GM19240 (cell line): ENCODE data around the gene CNDP1.
"Not testable (repeated sequence)": the region's sequence is repeated elsewhere in the genome, so short reads cannot be mapped to it uniquely, and the experiment has no call there.

ENCODE experiments used
- DNase-seq: peaks from one replicate; pipeline ENCODE4 v3.0.0; 2011; ENCODE audit warnings: low spot score; ENCODE audit not compliant: insufficient read length

The CNDP1 gene

GRCh38 chr18:74520096-74520833 lies 14.0 kb upstream of the CNDP1 start:
- DNase-seq = no peak

- no peak for DNase-seq
Measured at GRCh38 chr18:74521068-74521725, 13.1 kb upstream of the CNDP1 start.

- no peak for DNase-seq
Measured at GRCh38 chr18:74522635-74523548, 11.4 kb upstream of the CNDP1 start.

GRCh38 chr18:74524097-74524496 lies 10.2 kb upstream of the CNDP1 start:
- DNase-seq = no peak

- DNase-seq = not testable (repeated sequence)
Measured at GRCh38 chr18:74524915-74525314, 9.4 kb upstream of the CNDP1 start.

GRCh38 chr18:74525741-74526140 lies 8.6 kb upstream of the CNDP1 start:
- DNase-seq = no peak

GRCh38 chr18:74526488-74526887 lies 7.8 kb upstream of the CNDP1 start:
- DNase-seq = no peak

GRCh38 chr18:74528478-74528877 lies 5.8 kb upstream of the CNDP1 start:
- no peak for DNase-seq

GRCh38 chr18:74528913-74529312 lies 5.4 kb upstream of the CNDP1 start:
- no peak for DNase-seq

GRCh38 chr18:74529378-74529777 lies 4.9 kb upstream of the CNDP1 start:
- no peak for DNase-seq

GRCh38 chr18:74529811-74530583 lies 4.3 kb upstream of the CNDP1 start:
- no peak for DNase-seq

GRCh38 chr18:74530584-74530862 lies 3.8 kb upstream of the CNDP1 start:
- DNase-seq = no peak

GRCh38 chr18:74531043-74531442 lies 3.3 kb upstream of the CNDP1 start:
- DNase-seq = no peak

GRCh38 chr18:74532511-74533025 lies 1.7 kb upstream of the CNDP1 start:
- DNase-seq = no peak

GRCh38 chr18:74533666-74534065 lies 634 bp upstream of the CNDP1 start:
- DNase-seq = no peak

GRCh38 chr18:74534981-74535649 lies 815 bp downstream of the CNDP1 start:
- no peak for DNase-seq

GRCh38 chr18:74539289-74539688 lies 5.0 kb downstream of the CNDP1 start:
- DNase-seq = no peak

- DNase-seq = no peak
Measured at GRCh38 chr18:74540652-74541421, 6.5 kb downstream of the CNDP1 start.

- DNase-seq = no peak
Measured at GRCh38 chr18:74541703-74542555, 7.6 kb downstream of the CNDP1 start.
